Skeletal muscle satellite cell (primary cell): ENCODE data around the gene CR1L.
"Not testable (repeated sequence)": the region's sequence is repeated elsewhere in the genome, so short reads cannot be mapped to it uniquely, and the experiment has no call there.

Experiments used
- H3K27me3 ChIP-seq: 2 replicates; pipeline ENCODE4 v1.7.0; 2013; ENCODE audit warnings: low read length; ENCODE audit not compliant: control insufficient read depth, insufficient read depth
- H3K36me3 ChIP-seq: 2 replicates; pipeline ENCODE4 v1.7.0; 2013; ENCODE audit warnings: mild to moderate bottlenecking, control low read depth, low read length; ENCODE audit not compliant: insufficient read depth
- H3K4me1 ChIP-seq: 2 replicates; pipeline ENCODE4 v1.7.0; 2013; ENCODE audit warnings: low read length; ENCODE audit not compliant: control insufficient read depth, insufficient read depth
- H3K4me2 ChIP-seq: 2 replicates; pipeline ENCODE4 v1.7.0; 2013; ENCODE audit warnings: mild to moderate bottlenecking, low read length
- H3K4me3 ChIP-seq: 2 replicates; pipeline ENCODE4 v1.7.0; 2013; ENCODE audit warnings: low read length
- H3K9ac ChIP-seq: 2 replicates; pipeline ENCODE4 v1.7.0; 2013; ENCODE audit warnings: mild to moderate bottlenecking, low read depth, low read length, moderate library complexity
- H3K9me3 ChIP-seq: replicated peaks from 2 replicates; pipeline ENCODE4 v1.7.0; 2013; ENCODE audit warnings: mild to moderate bottlenecking, control low read depth, low read length

CR1L gene

GRCh38 chr1:207647671-207648333, 2.9 kb downstream of the CR1L start:
- Histone ChIP-seq H3K4me3 (no peak overlapping the region), H3K4me2 (no peak overlapping the region), H3K27me3 (peaks cover 47% of the 10 kb centered on the region), H3K4me1 (peaks cover 4% of the 10 kb centered on the region), H3K36me3 (no peaks in the 10 kb centered on the region), H3K9me3 (no peaks in the 10 kb centered on the region), H3K9ac (no peak overlapping the region)

GRCh38 chr1:207648334-207649209, 3.6 kb downstream of the CR1L start:
- H3K9me3 ChIP-seq: no peaks in the 10 kb centered on the region
- peaks cover 4% of the 10 kb centered on the region for H3K4me1 ChIP-seq
- H3K27me3 ChIP-seq: peaks cover 40% of the 10 kb centered on the region

GRCh38 chr1:207649210-207649753, 4.3 kb downstream of the CR1L start:
- Histone ChIP-seq H3K4me2 (no peak overlapping the region), H3K4me3 (no peak overlapping the region), H3K27me3 (peaks cover 41% of the 10 kb centered on the region), H3K36me3 (no peaks in the 10 kb centered on the region), H3K4me1 (peaks cover 4% of the 10 kb centered on the region), H3K9ac (no peak overlapping the region), H3K9me3 (no peaks in the 10 kb centered on the region)

More at GRCh38 chr1:207648334-207649209, 3.6 kb downstream of the CR1L start:
- H3K4me2 ChIP-seq: no peak overlapping the region
- H3K36me3 ChIP-seq: no peaks in the 10 kb centered on the region
- H3K9ac ChIP-seq: no peak overlapping the region
- no peak overlapping the region for H3K4me3 ChIP-seq

GRCh38 chr1:207649865-207650580, 5.1 kb downstream of the CR1L start:
- no peaks in the 10 kb centered on the region for H3K36me3 ChIP-seq
- peaks cover 4% of the 10 kb centered on the region for H3K4me1 ChIP-seq
- H3K27me3 ChIP-seq: peaks cover 37% of the 10 kb centered on the region
- H3K9ac ChIP-seq: no peak overlapping the region
- H3K4me2 ChIP-seq: no peak overlapping the region
- H3K9me3 ChIP-seq: no peaks in the 10 kb centered on the region
- no peak overlapping the region for H3K4me3 ChIP-seq

- H3K9me3 ChIP-seq: no peaks in the 10 kb centered on the region
- H3K36me3 ChIP-seq: no peaks in the 10 kb centered on the region
- H3K4me3 ChIP-seq: no peak overlapping the region
- no peak overlapping the region for H3K4me2 ChIP-seq
- H3K4me1 ChIP-seq: no peaks in the 10 kb centered on the region
- peaks cover 30% of the 10 kb centered on the region for H3K27me3 ChIP-seq
- no peak overlapping the region for H3K9ac ChIP-seq
These were observed 6.7 kb downstream of the CR1L start for GRCh38 chr1:207651583-207651982.

- H3K9me3 ChIP-seq: no peaks in the 10 kb centered on the region
- H3K27me3 ChIP-seq: peaks cover 30% of the 10 kb centered on the region
- no peak overlapping the region for H3K4me3 ChIP-seq
- H3K36me3 ChIP-seq: no peaks in the 10 kb centered on the region
- no peaks in the 10 kb centered on the region for H3K4me1 ChIP-seq
- H3K4me2 ChIP-seq: no peak overlapping the region
- no peak overlapping the region for H3K9ac ChIP-seq
These were observed 9.4 kb downstream of the CR1L start for GRCh38 chr1:207654320-207654719.

GRCh38 chr1:207658408-207658807, 13.5 kb downstream of the CR1L start:
- Histone ChIP-seq H3K4me3 (no peak overlapping the region), H3K27me3 (peaks cover 15% of the 10 kb centered on the region), H3K9me3 (no peaks in the 10 kb centered on the region), H3K4me1 (no peaks in the 10 kb centered on the region), H3K9ac (no peak overlapping the region), H3K36me3 (no peaks in the 10 kb centered on the region), H3K4me2 (no peak overlapping the region)

- Histone ChIP-seq H3K9ac (no peak overlapping the region), H3K27me3 (peaks cover 12% of the 10 kb centered on the region), H3K9me3 (no peaks in the 10 kb centered on the region), H3K36me3 (no peaks in the 10 kb centered on the region), H3K4me1 (no peaks in the 10 kb centered on the region), H3K4me2 (no peak overlapping the region), H3K4me3 (no peak overlapping the region)
These were observed 14.1 kb downstream of the CR1L start for GRCh38 chr1:207658904-207659485.

GRCh38 chr1:207659545-207660153, 14.7 kb downstream of the CR1L start:
- Histone ChIP-seq H3K9me3 (no peaks in the 10 kb centered on the region), H3K4me1 (no peaks in the 10 kb centered on the region), H3K36me3 (no peaks in the 10 kb centered on the region), H3K4me2 (no peak overlapping the region), H3K4me3 (no peak overlapping the region), H3K9ac (no peak overlapping the region), H3K27me3 (peaks cover 10% of the 10 kb centered on the region)

GRCh38 chr1:207661420-207661819, 16.5 kb downstream of the CR1L start:
- peaks cover 10% of the 10 kb centered on the region for H3K27me3 ChIP-seq
- not testable (repeated sequence) for H3K4me1 ChIP-seq, H3K9me3 ChIP-seq, H3K4me3 ChIP-seq, H3K4me2 ChIP-seq, H3K36me3 ChIP-seq, H3K9ac ChIP-seq

GRCh38 chr1:207666342-207666741, 21.4 kb downstream of the CR1L start:
- Histone ChIP-seq H3K4me2 (no peak overlapping the region), H3K4me3 (no peak overlapping the region), H3K9ac (no peak overlapping the region), H3K4me1 (no peaks in the 10 kb centered on the region), H3K27me3 (peaks cover 41% of the 10 kb centered on the region), H3K36me3 (no peaks in the 10 kb centered on the region), H3K9me3 (no peaks in the 10 kb centered on the region)
